GM19099 (cell line): ENCODE measurements around the gene OAF.

ENCODE experiments used
- POLR2A ChIP-seq: IDR thresholded peaks from 3 replicates; pipeline ENCODE4 v1.6.1; 2011; ENCODE audit warnings: low read depth; ENCODE audit not compliant: insufficient read length; ENCODE audit errors: extremely low read depth

Gene OAF

GRCh38 chr11:120208777-120209176 is 2.1 kb upstream of the OAF start:
- no peak for TF ChIP-seq POLR2A

- TF ChIP-seq POLR2A, result no peak
These were observed 846 bp upstream of the OAF start for GRCh38 chr11:120209746-120210625.

GRCh38 chr11:120211522-120212258 is 858 bp downstream of the OAF start:
- no peak for TF ChIP-seq POLR2A

- TF ChIP-seq POLR2A, result no peak
These were observed 1.5 kb downstream of the OAF start for GRCh38 chr11:120212259-120212878.

- TF ChIP-seq POLR2A, result no peak
These were observed 2.1 kb downstream of the OAF start for GRCh38 chr11:120212926-120213325.

GRCh38 chr11:120214581-120214980 is 3.7 kb downstream of the OAF start:
- no peak for TF ChIP-seq POLR2A

- no peak for TF ChIP-seq POLR2A
These were observed 4.8 kb downstream of the OAF start for GRCh38 chr11:120215634-120216033.

GRCh38 chr11:120216426-120217102 is 5.7 kb downstream of the OAF start:
- no peak for TF ChIP-seq POLR2A

GRCh38 chr11:120217526-120217925 is 6.7 kb downstream of the OAF start:
- no peak for TF ChIP-seq POLR2A

GRCh38 chr11:120217941-120218694 is 7.3 kb downstream of the OAF start:
- TF ChIP-seq POLR2A, result no peak

GRCh38 chr11:120218695-120219033 is 7.8 kb downstream of the OAF start:
- TF ChIP-seq POLR2A, result no peak

- no peak for TF ChIP-seq POLR2A
These were observed 8.6 kb downstream of the OAF start for GRCh38 chr11:120219232-120219937.

GRCh38 chr11:120219938-120220746 is 9.3 kb downstream of the OAF start:
- TF ChIP-seq POLR2A, result no peak

- no peak for TF ChIP-seq POLR2A
These were observed 9.9 kb downstream of the OAF start for GRCh38 chr11:120220747-120221037.
